Breast epithelium (tissue), 4 donors: Measurements from ENCODE around the gene KIF6. TPM values are rescaled to one million over a fixed set of nuclear protein-coding genes. Genes with fewer than 3 reads are reported as not detected.

Experiments
- DNase-seq, 2 donors: peaks; one replicate each; pipeline ENCODE4 v3.0.0-alpha.2; 2019; ENCODE audit warnings: low spot score in 2 of 2
- H3K27ac ChIP-seq, 2 donors: fragments of 200-600 bp; sonication (generic) in 1 of 2; one replicate each; pipeline ENCODE4 v1.5.1; 2016 to 2019; ENCODE audit warnings: mild to moderate bottlenecking in 1 of 2
- H3K27me3 ChIP-seq, 2 donors: fragments of 200-600 bp; sonication (generic) in 1 of 2; one replicate each; pipeline versions ENCODE4 v1.5.1 to v1.6.0; 2017 to 2019; ENCODE audit warnings: control low read depth in 1 of 2, mild to moderate bottlenecking in 1 of 2
- H3K36me3 ChIP-seq: fragments of 200-600 bp; one replicate; pipeline ENCODE4 v1.5.1; 2019
- H3K4me1 ChIP-seq, 2 donors: fragments of 200-600 bp; sonication (generic); one replicate each; pipeline ENCODE4 v1.5.1; 2016 to 2019; ENCODE audit warnings: control low read depth in 1 of 2
- H3K4me3 ChIP-seq, 3 donors: fragments of 200-600 bp; sonication (generic); 1 replicate in 2 of 3; 2 replicates in 1 of 3; pipeline ENCODE4 v1.5.1; 2016 to 2019; ENCODE audit warnings: mild to moderate bottlenecking in 3 of 3, moderate library complexity in 2 of 3
- H3K9me3 ChIP-seq, 2 donors: fragments of 200-600 bp; sonication (generic) in 1 of 2; one replicate each; pipeline ENCODE4 v1.5.1; 2016 to 2019; ENCODE audit warnings: control low read depth in 1 of 2
- POLR2A ChIP-seq: fragments of 450-650 bp; IDR thresholded peaks from one replicate; pipeline ENCODE4 v1.6.1; 2016; ENCODE audit warnings: antibody characterized with exemption, mild to moderate bottlenecking, moderate library complexity
- POLR2AphosphoS5 ChIP-seq, 3 donors: sonication (generic); formaldehyde crosslinking; IDR thresholded peaks; one replicate each; pipeline ENCODE4 v1.6.1; 2017; ENCODE audit warnings: antibody characterized with exemption in 3 of 3
- intact Hi-C: fragments of 100-400 bp; cut with DNase I; formaldehyde crosslinking; loops from one replicate; pipeline ENCODE4 v1.15.1; 2023; ENCODE audit warnings: low total_unique reads
- total RNA-seq, 3 donors: library from RNA; depleted of rRNA; stranded (reverse); fragments of >200 nt; gene quantifications; one replicate each; pipeline ENCODE4 v1.1.0, GENCODE V29; 2016
- TF ChIP-seq, protein P1 (sequence below), 3 donors: fragments of 450-650 bp; IDR thresholded peaks; one replicate each; pipeline ENCODE4 v1.5.1; 2016 to 2017; ENCODE audit warnings: antibody characterized with exemption in 3 of 3, mild to moderate bottlenecking in 3 of 3, moderate library complexity in 3 of 3

Gene KIF6
- total RNA-seq, 3 donors from 2014 or later, result under 0.01 to 0.80 (median 0.15) TPM

DNA sequence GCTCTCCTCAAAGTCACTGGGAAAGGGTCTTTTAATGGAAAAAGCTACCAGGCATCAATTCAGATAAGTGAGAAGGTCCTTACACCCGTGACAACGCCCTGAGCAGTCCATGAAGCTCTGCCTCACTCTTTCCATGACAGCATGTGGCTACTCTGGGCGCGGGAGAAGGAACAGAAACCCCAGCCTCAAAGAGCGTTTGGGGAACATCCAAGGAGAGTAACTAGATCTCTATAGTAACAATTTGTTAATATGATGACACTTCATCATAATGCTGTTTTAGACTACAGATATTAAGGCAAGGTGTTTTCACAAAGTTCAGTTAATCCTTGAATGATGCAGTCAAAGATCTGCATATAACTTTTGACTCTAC lies 55.2 kb downstream of the KIF6 start:
- H3K27ac ChIP-seq, result no peak overlapping the region
- H3K36me3 ChIP-seq, result no peaks in the 10 kb centered on the region

DNA sequence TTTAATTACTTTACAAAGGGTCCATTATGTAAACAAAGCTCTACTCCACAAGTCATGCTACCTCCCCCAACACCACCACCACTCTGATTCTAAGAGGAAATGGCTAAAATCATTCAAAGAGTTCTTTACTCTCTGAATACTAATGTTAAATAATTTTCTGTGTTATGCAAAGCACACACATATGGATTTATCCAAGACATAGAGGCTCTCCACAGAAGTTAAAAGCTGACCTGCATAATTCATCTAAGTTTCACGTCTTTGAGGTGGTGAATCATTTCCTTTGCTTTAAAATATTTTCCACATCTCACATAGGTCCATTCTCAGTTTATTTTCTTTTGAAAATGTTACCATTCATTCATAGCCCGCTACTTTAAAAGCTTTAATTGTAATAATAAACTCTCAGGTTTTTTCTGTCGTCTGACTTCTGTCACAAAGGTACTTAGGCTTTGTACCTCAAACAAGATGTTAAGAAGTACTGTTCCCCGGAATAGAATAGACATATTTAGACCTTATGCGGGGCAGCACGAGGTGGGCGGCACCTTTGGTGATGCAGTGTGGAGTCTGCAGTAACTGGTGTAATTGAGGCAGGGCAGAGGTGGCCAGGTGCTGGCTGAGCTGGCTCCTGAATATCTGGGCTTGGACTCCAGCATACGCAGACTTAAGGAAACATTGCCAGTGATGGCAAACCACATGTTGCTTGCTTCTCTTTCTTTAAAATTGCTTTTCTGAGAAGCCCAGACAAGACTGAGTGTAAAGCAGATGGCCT lies 55.8 kb downstream of the KIF6 start:
- H3K27ac ChIP-seq, result no peak overlapping the region

More for the DNA sequence above, 55.2 kb downstream of the KIF6 start:
- H3K9me3 ChIP-seq, result peaks cover 0 to 6% of the 10 kb centered on the region in 2 donors
- no peak overlapping the region for H3K4me3 ChIP-seq
- no peaks in the 10 kb centered on the region for H3K4me1 ChIP-seq
- no peaks in the 10 kb centered on the region for H3K27me3 ChIP-seq
- DNase-seq, result no peak
- TF ChIP-seq, protein P1, sequence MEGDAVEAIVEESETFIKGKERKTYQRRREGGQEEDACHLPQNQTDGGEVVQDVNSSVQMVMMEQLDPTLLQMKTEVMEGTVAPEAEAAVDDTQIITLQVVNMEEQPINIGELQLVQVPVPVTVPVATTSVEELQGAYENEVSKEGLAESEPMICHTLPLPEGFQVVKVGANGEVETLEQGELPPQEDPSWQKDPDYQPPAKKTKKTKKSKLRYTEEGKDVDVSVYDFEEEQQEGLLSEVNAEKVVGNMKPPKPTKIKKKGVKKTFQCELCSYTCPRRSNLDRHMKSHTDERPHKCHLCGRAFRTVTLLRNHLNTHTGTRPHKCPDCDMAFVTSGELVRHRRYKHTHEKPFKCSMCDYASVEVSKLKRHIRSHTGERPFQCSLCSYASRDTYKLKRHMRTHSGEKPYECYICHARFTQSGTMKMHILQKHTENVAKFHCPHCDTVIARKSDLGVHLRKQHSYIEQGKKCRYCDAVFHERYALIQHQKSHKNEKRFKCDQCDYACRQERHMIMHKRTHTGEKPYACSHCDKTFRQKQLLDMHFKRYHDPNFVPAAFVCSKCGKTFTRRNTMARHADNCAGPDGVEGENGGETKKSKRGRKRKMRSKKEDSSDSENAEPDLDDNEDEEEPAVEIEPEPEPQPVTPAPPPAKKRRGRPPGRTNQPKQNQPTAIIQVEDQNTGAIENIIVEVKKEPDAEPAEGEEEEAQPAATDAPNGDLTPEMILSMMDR (IDR thresholded peaks at IDR 0.05), result no peak
- TF ChIP-seq POLR2A, result no peak
- no peak for TF ChIP-seq POLR2AphosphoS5 (IDR thresholded peaks at IDR 0.05)
- intact Hi-C loops, result no loop called here

DNA sequence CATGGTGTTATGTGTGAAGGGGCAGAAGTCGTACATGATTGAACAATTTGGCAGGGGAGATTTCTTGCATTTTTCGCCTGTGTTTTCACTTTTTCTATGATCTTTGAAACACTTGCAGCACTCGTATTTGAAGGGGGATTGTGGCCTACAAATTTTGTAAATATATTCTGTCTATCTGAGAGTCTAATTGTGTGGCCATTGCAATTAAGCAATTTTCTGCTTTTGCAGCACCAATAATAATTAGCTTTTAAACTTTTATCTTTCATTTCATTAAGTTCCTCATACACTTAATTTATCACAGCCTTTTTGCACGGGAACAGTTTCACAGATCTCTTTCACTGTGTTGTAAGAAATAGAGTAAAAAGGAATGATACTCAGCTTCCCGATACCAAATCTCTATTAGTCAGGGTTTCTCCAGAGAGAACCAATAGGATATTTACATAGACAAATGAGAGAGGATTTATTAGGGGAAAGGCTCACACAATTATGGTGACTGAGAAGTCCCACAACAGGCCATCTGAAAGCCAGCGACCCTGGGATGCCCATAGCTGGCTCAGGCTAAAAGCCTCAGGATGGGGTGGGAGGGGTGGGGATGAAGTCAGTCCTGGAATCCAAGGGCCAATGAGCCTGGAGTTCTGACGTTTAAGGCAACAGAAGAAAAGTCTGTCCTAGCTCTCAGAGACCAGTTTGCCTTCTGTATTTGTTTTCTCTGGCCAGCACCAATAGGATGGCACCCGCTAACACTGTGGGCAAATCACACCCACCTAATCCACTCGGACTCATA lies 58.3 kb downstream of the KIF6 start:
- no peak for DNase-seq
- H3K27ac ChIP-seq, result no peak overlapping the region

More for the DNA sequence above, 55.8 kb downstream of the KIF6 start:
- TF ChIP-seq POLR2A (no peak), POLR2AphosphoS5 (IDR thresholded peaks at IDR 0.05) (no peak)
- TF ChIP-seq, protein P1 (IDR thresholded peaks at IDR 0.05), result no peak
- no peak for DNase-seq
- no peaks in the 10 kb centered on the region for H3K36me3 ChIP-seq
- H3K9me3 ChIP-seq, result peaks cover 0 to 6% of the 10 kb centered on the region in 2 donors
- no peak overlapping the region for H3K4me3 ChIP-seq
- H3K27me3 ChIP-seq, result no peaks in the 10 kb centered on the region
- H3K4me1 ChIP-seq, result no peaks in the 10 kb centered on the region
- intact Hi-C loops, result no loop called here

DNA sequence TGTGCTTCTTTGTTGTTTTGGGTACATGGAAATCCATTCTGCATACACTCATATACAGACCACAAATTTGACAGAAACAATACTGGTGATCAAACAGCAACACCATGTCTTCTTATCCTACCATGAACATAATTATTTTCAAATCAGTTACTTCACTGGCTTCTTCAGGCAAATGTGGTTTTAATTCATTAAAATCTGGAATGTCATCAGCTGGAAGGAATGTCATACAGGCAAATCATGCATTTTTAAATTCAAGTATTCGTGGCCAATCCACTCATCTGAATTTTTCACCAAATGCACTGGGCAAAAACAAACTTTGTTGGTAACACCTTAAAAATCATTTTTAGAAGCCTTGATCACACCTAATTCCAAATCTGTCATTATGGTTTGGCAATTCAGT lies 59.3 kb downstream of the KIF6 start:
- TF ChIP-seq POLR2AphosphoS5 (IDR thresholded peaks at IDR 0.05), result no peak
- TF ChIP-seq, protein P1 (IDR thresholded peaks at IDR 0.05), result no peak
- TF ChIP-seq POLR2A, result no peak
- intact Hi-C loops, result no loop called here
- no peak for DNase-seq
- Histone ChIP-seq H3K27ac (no peak overlapping the region), H3K27me3 (no peaks in the 10 kb centered on the region), H3K36me3 (no peaks in the 10 kb centered on the region), H3K9me3 (no peaks in the 10 kb centered on the region), H3K4me3 (no peak overlapping the region), H3K4me1 (no peaks in the 10 kb centered on the region)

More for the DNA sequence above, 58.3 kb downstream of the KIF6 start:
- Histone ChIP-seq H3K4me3 (no peak overlapping the region), H3K9me3 (no peaks in the 10 kb centered on the region), H3K27me3 (no peaks in the 10 kb centered on the region), H3K36me3 (no peaks in the 10 kb centered on the region), H3K4me1 (no peaks in the 10 kb centered on the region)
- intact Hi-C loops, result no loop called here
- TF ChIP-seq POLR2A, result no peak
- TF ChIP-seq POLR2AphosphoS5 (IDR thresholded peaks at IDR 0.05), result no peak
- TF ChIP-seq, protein P1 (IDR thresholded peaks at IDR 0.05), result no peak

DNA sequence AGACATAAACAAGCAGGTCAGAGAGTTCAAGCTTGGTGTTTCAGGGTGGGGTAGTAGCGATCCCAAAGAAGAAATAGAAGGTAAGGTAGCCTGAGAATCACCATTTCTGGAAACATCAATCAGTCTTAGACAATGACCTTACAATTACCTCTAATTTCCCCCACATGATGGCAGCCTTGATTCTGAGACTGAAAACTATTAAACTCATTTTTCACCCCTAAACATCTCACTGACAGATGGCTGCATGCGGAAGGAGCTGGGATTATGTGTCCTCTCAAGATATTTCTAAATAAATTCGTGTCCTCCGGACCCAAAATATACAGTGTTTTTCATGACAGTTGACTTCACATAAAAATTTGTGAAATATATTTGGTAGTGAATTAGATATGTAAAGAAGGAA lies 61.0 kb downstream of the KIF6 start:
- H3K27ac ChIP-seq, result no peak overlapping the region
- peaks cover 0 to 8% of the 10 kb centered on the region in 2 donors for H3K9me3 ChIP-seq
- intact Hi-C loops, result no loop called here
- H3K27me3 ChIP-seq, result no peaks in the 10 kb centered on the region
- no peak overlapping the region for H3K4me3 ChIP-seq
- TF ChIP-seq, protein P1 (IDR thresholded peaks at IDR 0.05), result no peak
- TF ChIP-seq POLR2AphosphoS5 (IDR thresholded peaks at IDR 0.05), result no peak
- TF ChIP-seq POLR2A, result no peak
- H3K36me3 ChIP-seq, result no peaks in the 10 kb centered on the region
- DNase-seq, result no peak
- no peaks in the 10 kb centered on the region for H3K4me1 ChIP-seq
